HCT116 (cell line): Measurements from ENCODE around the gene NR6A1.

ENCODE experiments used
- ATF3 ChIP-seq: IDR thresholded peaks from 2 replicates; pipeline ENCODE4 v1.6.1; 2012
- MAX ChIP-seq: IDR thresholded peaks from 2 replicates; pipeline ENCODE4 v1.6.1; 2012

GRCh38 chr9:124562328-124562727, 208.8 kb downstream of the NR6A1 start:
- TF ChIP-seq ATF3 (no peak), MAX (no peak)
